HepG2 (cell line): Measurements from ENCODE around the gene FCHO1. TPM values are rescaled to one million over a fixed set of nuclear protein-coding genes. Genes with fewer than 3 reads are reported as not detected.

Experiments
- GLMP ChIP-seq: sonication (generic); formaldehyde crosslinking; IDR thresholded peaks from 2 replicates; pipeline ENCODE4 v1.9.0; 2021; ENCODE audit warnings: missing genetic modification reagents, mild to moderate bottlenecking, borderline replicate concordance
- MLXIP ChIP-seq: sonication (generic); formaldehyde crosslinking; IDR thresholded peaks from 2 replicates; pipeline ENCODE4 v1.9.0; 2021; ENCODE audit warnings: missing genetic modification reagents, borderline replicate concordance
- ONECUT2 ChIP-seq: sonication (generic); formaldehyde crosslinking; IDR thresholded peaks from 2 replicates; pipeline ENCODE4 v1.4.0; 2020; ENCODE audit warnings: missing genetic modification reagents
- PHF20 ChIP-seq: sonication (generic); formaldehyde crosslinking; IDR thresholded peaks from 2 replicates; pipeline ENCODE4 v1.5.0; 2020; ENCODE audit warnings: mild to moderate bottlenecking, missing genetic modification reagents
- RFX1 ChIP-seq: fragments of 450-650 bp; IDR thresholded peaks from 2 replicates; pipeline ENCODE4 v1.6.1; 2017
- TCF7L2 ChIP-seq: IDR thresholded peaks from 2 replicates; pipeline ENCODE4 v1.6.1; 2011; ENCODE audit warnings: mild to moderate bottlenecking, low read depth, low read length, moderate library complexity
- ZNF414 ChIP-seq: sonication (generic); formaldehyde crosslinking; IDR thresholded peaks from 2 replicates; pipeline ENCODE4 v1.5.0; 2020; ENCODE audit warnings: missing genetic modification reagents
- ZNF770 ChIP-seq: sonication (generic); formaldehyde crosslinking; IDR thresholded peaks from 2 replicates; pipeline ENCODE4 v1.5.0; 2020; ENCODE audit warnings: mild to moderate bottlenecking, missing genetic modification reagents
- ZNF83 ChIP-seq: sonication (generic); formaldehyde crosslinking; IDR thresholded peaks from 2 replicates; pipeline ENCODE4 v1.4.0; 2020; ENCODE audit warnings: missing genetic modification reagents, mild to moderate bottlenecking, borderline replicate concordance
- polyA plus RNA-seq, 8 experiments: library from polyadenylated mRNA; depleted of rRNA in 3 of 8; stranded (reverse) in 7 of 8; unstranded in 1 of 8; fragments of >200 nt; fragmentation: Illumina TruSeq in 4 of 8; extraction: Trizol in 4 of 8; gene quantifications; 2 replicates each; pipeline versions ENCODE4 v1.2.1 to v1.2.3, GENCODE V29; 2011 to 2016; ENCODE audit warnings: low read depth in 4 of 8, missing spikeins in 1 of 8, mixed read lengths in 1 of 8; ENCODE audit not compliant: insufficient read depth in 1 of 8
- total RNA-seq, 5 experiments: library from RNA; depleted of rRNA; stranded (reverse); fragments of >200 nt; fragmentation: Illumina TruSeq; extraction: Trizol; gene quantifications; 2 replicates each; pipeline ENCODE4 v1.2.3, GENCODE V29; 2016; ENCODE audit warnings: low read depth in 1 of 5

Gene FCHO1
- total and polyA plus RNA-seq, 2 of the 13 experiments (the other 11 are each of a cell fraction or from before 2014, with no cell fraction given) = 1.3 to 3.1 TPM

- TF ChIP-seq MLXIP (CRISPR knock-in tag) = no peak
- TF ChIP-seq TCF7L2 = no peak
- no peak for TF ChIP-seq ONECUT2 (CRISPR knock-in tag)
- TF ChIP-seq RFX1 = peak; percentile 57
- TF ChIP-seq ZNF414 (CRISPR knock-in tag) = no peak
- no peak for TF ChIP-seq PHF20 (CRISPR knock-in tag)
- no peak for TF ChIP-seq ZNF770 (CRISPR knock-in tag)
- TF ChIP-seq GLMP (CRISPR knock-in tag) = no peak
- no peak for TF ChIP-seq ZNF83 (CRISPR knock-in tag)
These were observed 11.4 kb downstream of the FCHO1 start (continued) for GRCh38 chr19:17762505-17763229.
